GM06990 (cell line): Measurements from ENCODE around the gene NPAS3.

Experiments used
- DNase-seq: peaks from one replicate; pipeline ENCODE4 v3.0.0-alpha.2; 2011; ENCODE audit not compliant: insufficient read length; ENCODE audit errors: extremely low read depth
- H3K27me3 ChIP-seq: replicated peaks from 2 replicates; pipeline ENCODE4 v1.6.0; 2011; ENCODE audit warnings: low read length; ENCODE audit not compliant: control insufficient read depth, insufficient read depth
- H3K36me3 ChIP-seq: 2 replicates; pipeline ENCODE4 v1.5.1; 2011; ENCODE audit warnings: low read length; ENCODE audit not compliant: control insufficient read depth, insufficient read depth
- H3K4me3 ChIP-seq: replicated peaks from 2 replicates; pipeline ENCODE4 v1.5.1; 2011; ENCODE audit warnings: low read depth, mild to moderate bottlenecking, control low read depth, low read length
- CTCF ChIP-seq: IDR thresholded peaks from 2 replicates; pipeline ENCODE4 v1.5.1; 2011; ENCODE audit warnings: low read length, control low read depth, mild to moderate bottlenecking, inconsistent platforms; ENCODE audit not compliant: insufficient read depth, poor library complexity, severe bottlenecking

NPAS3 gene

GRCh38 chr14:33441633-33442032, 503.0 kb downstream of the NPAS3 start:
- Histone ChIP-seq H3K27me3 (no peaks in the 10 kb centered on the region), H3K36me3 (no peaks in the 10 kb centered on the region), H3K4me3 (no peak overlapping the region)
- no peak for DNase-seq
- TF ChIP-seq CTCF: no peak

DNA sequence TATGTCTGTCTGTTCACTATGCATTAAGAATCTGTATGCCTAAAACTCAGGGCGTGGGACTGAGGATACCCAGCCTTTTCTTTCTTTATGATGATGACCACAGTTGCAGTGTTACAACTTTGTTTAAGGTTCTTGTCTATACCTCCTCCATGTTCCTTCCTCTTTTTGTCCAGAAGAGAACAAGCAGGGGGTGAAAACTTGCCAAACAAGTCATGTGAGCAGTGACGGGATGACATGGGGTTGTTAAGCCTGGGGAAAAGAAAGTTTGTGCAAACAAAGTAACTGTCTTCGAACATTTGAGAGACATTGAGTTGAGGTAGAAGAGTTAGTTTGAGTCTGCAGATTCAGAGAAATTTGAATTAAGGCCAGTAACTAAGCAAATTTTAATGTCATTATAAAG, 505.5 kb downstream of the NPAS3 start:
- no peak overlapping the region for H3K4me3 ChIP-seq
- no peak for TF ChIP-seq CTCF
- no peaks in the 10 kb centered on the region for H3K27me3 ChIP-seq
- no peak for DNase-seq
- H3K36me3 ChIP-seq: no peaks in the 10 kb centered on the region

GRCh38 chr14:33449268-33449667, 510.6 kb downstream of the NPAS3 start:
- TF ChIP-seq CTCF: no peak
- H3K36me3 ChIP-seq: no peaks in the 10 kb centered on the region
- H3K4me3 ChIP-seq: no peak overlapping the region
- no peaks in the 10 kb centered on the region for H3K27me3 ChIP-seq
- no peak for DNase-seq

DNA sequence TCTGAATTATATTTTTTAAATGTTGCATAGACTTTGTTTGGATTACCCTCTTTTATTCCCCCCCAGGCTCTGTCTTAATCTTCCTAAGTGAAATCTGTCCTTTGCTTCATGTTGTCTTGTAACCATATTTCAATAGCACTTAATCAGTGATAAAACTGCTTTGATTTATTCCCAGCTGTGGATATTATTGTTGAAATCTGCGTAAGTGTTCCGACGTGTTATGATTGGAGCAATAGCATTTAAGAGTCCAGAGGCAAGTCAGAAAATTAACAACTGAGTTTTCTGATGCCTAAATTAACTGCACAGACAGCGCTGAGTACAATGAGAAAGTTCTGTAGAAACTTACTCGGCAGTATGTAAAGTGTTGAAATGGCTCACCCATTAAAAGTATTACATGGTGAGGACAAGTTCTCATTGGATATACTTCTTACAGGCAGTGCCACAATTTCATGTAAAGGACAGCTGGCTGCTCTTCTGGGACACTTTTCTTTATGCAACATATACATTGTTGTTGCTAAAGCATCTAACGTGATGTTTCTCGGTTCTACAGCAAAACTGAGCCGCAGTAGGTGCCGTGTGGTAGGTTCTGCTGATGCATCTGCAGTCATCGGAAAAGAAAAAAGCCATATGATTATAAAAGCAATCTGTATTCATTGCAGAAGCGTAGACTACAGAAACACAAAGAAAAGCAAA, 511.2 kb downstream of the NPAS3 start:
- DNase-seq: no peak
- no peaks in the 10 kb centered on the region for H3K27me3 ChIP-seq
- TF ChIP-seq CTCF: no peak
- no peak overlapping the region for H3K4me3 ChIP-seq
- H3K36me3 ChIP-seq: no peaks in the 10 kb centered on the region

GRCh38 chr14:33450416-33450815, 511.7 kb downstream of the NPAS3 start:
- DNase-seq: no peak
- Histone ChIP-seq H3K4me3 (no peak overlapping the region), H3K27me3 (no peaks in the 10 kb centered on the region), H3K36me3 (no peaks in the 10 kb centered on the region)
- TF ChIP-seq CTCF: no peak

DNA sequence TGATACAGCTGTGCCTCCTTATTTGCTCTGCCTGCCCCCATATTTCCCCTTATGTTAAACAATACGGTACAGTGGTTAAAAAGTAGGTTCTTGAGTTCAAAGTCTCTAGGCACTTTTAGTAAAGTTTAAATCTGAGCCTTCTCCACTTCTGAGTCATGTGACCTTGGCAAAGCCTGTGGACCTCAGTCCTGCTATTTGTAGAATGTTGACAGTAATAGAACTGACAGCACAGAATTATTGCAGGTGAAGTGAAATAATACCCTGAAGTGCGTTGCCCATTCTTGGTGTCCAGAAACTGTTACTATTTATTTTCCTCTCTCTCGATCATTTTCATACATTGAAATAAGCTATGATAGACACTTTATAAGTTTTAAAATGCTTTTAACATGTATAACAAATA, 512.5 kb downstream of the NPAS3 start:
- Histone ChIP-seq H3K36me3 (no peaks in the 10 kb centered on the region), H3K4me3 (no peak overlapping the region), H3K27me3 (no peaks in the 10 kb centered on the region)
- no peak for DNase-seq
- no peak for TF ChIP-seq CTCF
